Measurements from ENCODE around the gene GSC. TPM values are rescaled to one million over a fixed set of nuclear protein-coding genes. Genes with fewer than 3 reads are reported as not detected.

The GSC gene
- total RNA-seq, 4 donors from 2014 or later = 0.58 to 7.4 (median 0.90) TPM; not detected in 1

DNA sequence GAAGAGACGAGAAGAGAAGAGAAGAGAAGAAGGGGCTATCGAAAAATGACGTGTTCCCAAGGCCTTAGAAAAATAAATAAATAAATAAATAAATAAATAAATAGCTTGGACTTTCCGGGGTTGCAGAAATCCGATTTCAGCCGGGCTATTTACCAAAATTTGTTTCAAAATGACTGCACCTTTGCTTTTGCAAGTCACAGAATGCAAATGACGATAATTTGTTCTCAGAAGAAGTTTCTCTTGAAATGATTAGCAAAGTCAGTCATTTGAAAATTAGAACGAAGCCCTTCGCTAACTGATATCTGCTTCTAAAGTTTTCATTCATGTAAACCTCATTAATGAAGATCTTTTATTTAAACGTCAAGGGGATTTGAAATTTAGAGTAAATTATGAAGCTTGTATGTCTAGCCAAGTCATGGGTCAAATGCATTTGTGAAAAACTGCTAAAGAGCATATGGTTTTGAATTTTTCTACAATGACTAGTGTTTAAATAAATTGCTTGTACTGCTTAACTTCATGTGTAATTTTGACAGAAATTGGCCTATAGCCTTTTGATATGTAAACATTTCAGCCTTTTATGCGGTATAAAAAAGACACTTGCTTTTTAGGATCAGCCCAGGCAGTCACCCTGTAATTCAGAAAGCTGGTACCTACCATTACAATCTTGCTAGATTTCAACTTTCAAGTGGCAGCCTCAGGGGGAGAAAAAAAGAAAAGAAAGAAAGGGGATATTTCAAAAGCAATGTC lies 4.6 kb upstream of the GSC start:
- no peak overlapping the region for H3K4me3 ChIP-seq
- H3K4me1 ChIP-seq = peaks cover 0 to 10% of the 10 kb centered on the region in 2 donors
- no peaks in the 10 kb centered on the region for H3K9me3 ChIP-seq
- TF ChIP-seq, protein P1, sequence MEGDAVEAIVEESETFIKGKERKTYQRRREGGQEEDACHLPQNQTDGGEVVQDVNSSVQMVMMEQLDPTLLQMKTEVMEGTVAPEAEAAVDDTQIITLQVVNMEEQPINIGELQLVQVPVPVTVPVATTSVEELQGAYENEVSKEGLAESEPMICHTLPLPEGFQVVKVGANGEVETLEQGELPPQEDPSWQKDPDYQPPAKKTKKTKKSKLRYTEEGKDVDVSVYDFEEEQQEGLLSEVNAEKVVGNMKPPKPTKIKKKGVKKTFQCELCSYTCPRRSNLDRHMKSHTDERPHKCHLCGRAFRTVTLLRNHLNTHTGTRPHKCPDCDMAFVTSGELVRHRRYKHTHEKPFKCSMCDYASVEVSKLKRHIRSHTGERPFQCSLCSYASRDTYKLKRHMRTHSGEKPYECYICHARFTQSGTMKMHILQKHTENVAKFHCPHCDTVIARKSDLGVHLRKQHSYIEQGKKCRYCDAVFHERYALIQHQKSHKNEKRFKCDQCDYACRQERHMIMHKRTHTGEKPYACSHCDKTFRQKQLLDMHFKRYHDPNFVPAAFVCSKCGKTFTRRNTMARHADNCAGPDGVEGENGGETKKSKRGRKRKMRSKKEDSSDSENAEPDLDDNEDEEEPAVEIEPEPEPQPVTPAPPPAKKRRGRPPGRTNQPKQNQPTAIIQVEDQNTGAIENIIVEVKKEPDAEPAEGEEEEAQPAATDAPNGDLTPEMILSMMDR (IDR thresholded peaks at IDR 0.05) = no peak
- no peak for TF ChIP-seq POLR2A (IDR thresholded peaks at IDR 0.05)
- intact Hi-C loops (cut with DNase I; ENCODE audit: low total_unique reads) = no loop called here
- no peak overlapping the region for H3K27ac ChIP-seq
- no peaks in the 10 kb centered on the region for H3K36me3 ChIP-seq
- peaks cover 3 to 77% of the 10 kb centered on the region in 2 donors for H3K27me3 ChIP-seq
- DNase-seq = no peak

DNA sequence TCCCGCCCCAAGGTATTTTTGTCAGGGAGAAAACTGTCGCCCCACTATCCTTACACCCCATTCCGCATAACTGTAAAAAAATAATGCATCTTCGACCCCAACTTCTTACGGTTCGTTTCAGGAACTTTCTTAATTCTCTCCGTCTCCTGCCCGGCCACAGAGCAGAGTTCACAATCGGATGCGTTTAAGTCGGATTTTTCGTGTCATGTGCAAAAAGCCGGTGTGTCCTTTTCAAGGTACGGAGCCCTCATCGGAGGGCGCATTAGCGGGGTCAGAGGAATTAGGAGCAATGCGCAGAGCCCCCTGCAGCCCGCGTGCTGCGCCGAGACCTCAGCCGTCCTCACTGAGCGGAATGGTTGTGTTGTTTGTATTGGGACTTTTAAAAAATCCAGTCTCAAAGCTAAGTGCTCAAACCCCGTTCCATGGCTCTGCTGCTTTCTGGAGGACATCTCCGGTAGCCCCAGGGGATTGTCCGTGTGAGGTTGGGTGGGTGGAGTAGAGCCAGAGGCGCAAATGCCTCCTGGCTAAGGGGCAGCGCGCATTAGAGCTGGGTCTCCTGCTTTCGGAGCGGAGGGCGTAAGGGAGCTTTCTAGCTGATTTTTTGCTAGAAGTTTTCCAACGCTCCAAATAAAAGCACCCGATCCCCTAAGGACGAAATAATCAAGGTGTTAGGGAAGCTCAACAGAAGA lies 3.9 kb upstream of the GSC start:
- DNase-seq = no peak
- no peak for TF ChIP-seq POLR2A (IDR thresholded peaks at IDR 0.05)
- TF ChIP-seq, protein P1 (IDR thresholded peaks at IDR 0.05) = no peak
- peaks cover 0 to 16% of the 10 kb centered on the region in 2 donors for H3K4me1 ChIP-seq
- H3K9me3 ChIP-seq = no peaks in the 10 kb centered on the region
- no peaks in the 10 kb centered on the region for H3K36me3 ChIP-seq
- H3K27ac ChIP-seq = no peak overlapping the region
- H3K27me3 ChIP-seq = peaks cover 3 to 77% of the 10 kb centered on the region in 2 donors
- no peak overlapping the region for H3K4me3 ChIP-seq
- intact Hi-C loops (cut with DNase I; ENCODE audit: low total_unique reads) = no loop called here

DNA sequence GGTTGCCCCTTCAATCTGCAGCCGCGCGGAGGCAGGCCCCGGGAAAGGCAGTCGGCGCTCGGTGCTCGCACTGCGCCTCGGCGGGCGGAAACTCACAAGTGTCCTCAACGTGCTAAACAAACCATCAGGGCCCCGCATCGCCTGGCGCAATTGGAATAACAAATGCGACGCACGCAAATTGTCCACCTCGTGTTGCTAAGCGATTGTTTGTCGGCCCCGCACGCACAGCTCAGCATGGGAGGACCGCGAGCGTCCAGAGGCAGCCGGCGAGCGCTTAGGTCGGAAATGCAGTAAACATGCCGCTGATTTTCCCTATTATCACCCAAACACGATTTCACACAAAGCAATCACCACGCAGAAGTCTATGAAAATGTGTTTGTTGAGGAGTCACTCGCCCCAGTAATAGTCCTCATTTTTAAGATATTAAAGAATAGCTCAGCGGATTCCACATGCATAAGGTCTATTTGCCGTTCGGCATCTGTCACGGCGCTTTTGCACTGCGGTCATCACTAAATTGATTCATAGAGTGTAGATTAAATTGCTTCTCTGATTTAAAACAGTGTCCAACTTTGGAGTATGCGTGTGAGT lies 3.2 kb upstream of the GSC start:
- no peaks in the 10 kb centered on the region for H3K9me3 ChIP-seq
- H3K4me3 ChIP-seq = no peak overlapping the region
- peaks cover 3 to 73% of the 10 kb centered on the region in 2 donors for H3K27me3 ChIP-seq

DNA sequence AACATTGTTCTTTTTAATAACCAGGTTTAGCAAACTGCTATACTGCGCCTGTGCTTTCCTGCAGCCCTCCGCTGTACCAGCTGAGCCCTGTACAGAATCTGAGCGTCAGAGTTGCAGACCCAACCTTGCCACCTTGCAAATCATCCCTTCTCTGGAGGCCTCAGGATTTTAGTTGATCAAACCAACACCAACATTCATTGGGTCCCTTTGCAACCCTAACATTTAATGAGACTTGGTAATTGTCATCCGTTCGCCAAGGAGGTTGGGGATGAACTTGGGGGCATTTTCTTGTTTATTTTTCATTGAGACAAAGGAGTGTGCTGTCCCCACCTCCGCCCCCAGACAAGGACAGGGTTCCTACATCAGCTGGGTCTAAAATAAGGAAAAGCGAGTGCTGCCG lies 2.6 kb upstream of the GSC start:
- peaks cover 0 to 22% of the 10 kb centered on the region in 2 donors for H3K4me1 ChIP-seq
- no peak overlapping the region for H3K27ac ChIP-seq
- TF ChIP-seq, protein P1 (IDR thresholded peaks at IDR 0.05) = no peak
- no peak for TF ChIP-seq POLR2A (IDR thresholded peaks at IDR 0.05)
- no peaks in the 10 kb centered on the region for H3K9me3 ChIP-seq
- DNase-seq = no peak
- no peaks in the 10 kb centered on the region for H3K36me3 ChIP-seq
- intact Hi-C loops (cut with DNase I; ENCODE audit: low total_unique reads) = no loop called here
- peaks cover 3 to 73% of the 10 kb centered on the region in 2 donors for H3K27me3 ChIP-seq
- no peak overlapping the region for H3K4me3 ChIP-seq

More for the DNA sequence above, 3.2 kb upstream of the GSC start:
- no peak for TF ChIP-seq POLR2A (IDR thresholded peaks at IDR 0.05)
- TF ChIP-seq, protein P1 (IDR thresholded peaks at IDR 0.05) = no peak
- no peak overlapping the region for H3K27ac ChIP-seq
- peaks cover 0 to 22% of the 10 kb centered on the region in 2 donors for H3K4me1 ChIP-seq
- H3K36me3 ChIP-seq = no peaks in the 10 kb centered on the region
- intact Hi-C loops (cut with DNase I; ENCODE audit: low total_unique reads) = no loop called here
- no peak for DNase-seq

Data from uterus (tissue), 4 donors.